ENCODE measurements around the gene VIPR2. TPM values are rescaled to one million over a fixed set of nuclear protein-coding genes. Genes with fewer than 3 reads are reported as not detected.
"Not testable (repeated sequence)": the region's sequence is repeated elsewhere in the genome, so short reads cannot be mapped to it uniquely, and the experiment has no call there.

Gene VIPR2
- total RNA-seq, 2 experiments from 2014 or later, result 0.42 to 0.50 TPM

GRCh38 chr7:159088016-159088865, 56.4 kb downstream of the VIPR2 start:
- ChIA-PET CTCF (no interaction called here), POLR2A (no interaction called here)
- ATAC-seq (no peak), DNase-seq (no peak)
- intact Hi-C loops (cut with DNase I, micrococcal nuclease), result no loop called here
- peaks cover 3% of the 10 kb centered on the region for H3K27me3 Mint-ChIP-seq
- peaks cover 4% of the 10 kb centered on the region for H3K4me1 Mint-ChIP-seq
- no peaks in the 10 kb centered on the region for H3K36me3 Mint-ChIP-seq (ENCODE audit: low read depth)
- H3K4me3 Mint-ChIP-seq, result no peak overlapping the region
- H3K9me3 Mint-ChIP-seq (ENCODE audit: low read depth), result no peaks in the 10 kb centered on the region
- no peak overlapping the region for H3K27ac Mint-ChIP-seq

DNA sequence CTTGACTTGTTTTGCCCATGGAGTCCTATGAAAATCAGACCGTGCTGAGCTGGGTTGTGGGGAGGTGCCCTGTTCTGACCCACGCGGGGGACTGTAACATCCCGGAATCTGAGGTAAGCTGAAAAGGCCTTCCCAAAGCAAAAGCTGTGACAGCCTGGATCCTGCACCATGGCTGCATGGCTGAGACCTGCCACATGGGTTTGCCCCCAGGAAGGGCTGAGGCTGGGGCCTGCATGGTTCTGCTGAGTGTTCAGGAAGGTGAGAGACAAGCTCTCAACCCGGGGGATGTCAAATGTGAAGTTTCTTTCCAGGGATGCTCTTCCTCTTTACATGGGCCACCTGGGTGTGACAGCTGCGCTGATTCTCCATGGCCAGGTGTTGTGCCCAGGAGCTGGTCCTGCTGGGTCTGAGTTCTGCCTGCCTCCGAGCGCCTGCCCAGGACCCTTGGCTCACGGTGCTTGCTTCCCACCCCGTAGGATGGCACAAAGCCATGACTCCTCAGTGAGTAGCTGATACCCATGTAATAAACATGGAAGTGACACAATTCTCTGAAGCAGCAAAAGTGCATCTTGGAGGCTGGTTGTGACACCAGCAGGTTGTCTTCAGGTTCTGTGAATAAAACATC, 58.3 kb downstream of the VIPR2 start:
- Mint-ChIP-seq H3K4me3 (no peak overlapping the region), H3K27me3 (peaks cover 3% of the 10 kb centered on the region), H3K9me3 (ENCODE audit: low read depth) (no peaks in the 10 kb centered on the region), H3K36me3 (ENCODE audit: low read depth) (no peaks in the 10 kb centered on the region), H3K27ac (no peak overlapping the region), H3K4me1 (peaks cover 4% of the 10 kb centered on the region)
- DNase-seq (no peak), ATAC-seq (no peak)
- ChIA-PET CTCF (interaction anchor here (0.8 kb wide), 1 partner anchor 10 kb away, joined by 6 read pairs; no protein-coding TSS in a partner anchor), POLR2A (no interaction called here)
- intact Hi-C loops (cut with DNase I, micrococcal nuclease), result no loop called here

GRCh38 chr7:159084069-159084801, 60.4 kb downstream of the VIPR2 start:
- DNase-seq (no peak), ATAC-seq (no peak)
- ChIA-PET CTCF (no interaction called here), POLR2A (no interaction called here)
- Mint-ChIP-seq H3K4me3 (no peak overlapping the region), H3K9me3 (ENCODE audit: low read depth) (no peaks in the 10 kb centered on the region), H3K27me3 (peaks cover 3% of the 10 kb centered on the region), H3K4me1 (peaks cover 4% of the 10 kb centered on the region), H3K27ac (peak overlapping the region; percentile 17), H3K36me3 (ENCODE audit: low read depth) (no peaks in the 10 kb centered on the region)
- intact Hi-C loops (cut with DNase I, micrococcal nuclease), result no loop called here

- Mint-ChIP-seq H3K9me3 (ENCODE audit: low read depth) (no peaks in the 10 kb centered on the region), H3K36me3 (ENCODE audit: low read depth) (no peaks in the 10 kb centered on the region), H3K27me3 (peaks cover 7% of the 10 kb centered on the region), H3K4me1 (peaks cover 4% of the 10 kb centered on the region), H3K4me3 (no peak overlapping the region), H3K27ac (no peak overlapping the region)
- intact Hi-C loops (cut with DNase I, micrococcal nuclease), result no loop called here
- no peak for ATAC-seq
- no peak for DNase-seq
- CTCF ChIA-PET, result no interaction called here
- POLR2A ChIA-PET, result no interaction called here
Measured at GRCh38 chr7:159083698-159084068, 61.0 kb downstream of the VIPR2 start.

- no peaks in the 10 kb centered on the region for H3K36me3 Mint-ChIP-seq (ENCODE audit: low read depth)
- no peaks in the 10 kb centered on the region for H3K9me3 Mint-ChIP-seq (ENCODE audit: low read depth)
- H3K4me1 Mint-ChIP-seq, result peaks cover 5% of the 10 kb centered on the region
- CTCF ChIA-PET, result interaction anchor here (0.6 kb wide), 2 partner anchors 12 to 191 kb away, joined by 3 to 5 read pairs; no protein-coding TSS in a partner anchor
- DNase-seq (no peak), ATAC-seq (no peak)
- H3K4me3 Mint-ChIP-seq, result no peak overlapping the region
- intact Hi-C loops (cut with DNase I, micrococcal nuclease), result no loop called here
- H3K27me3 Mint-ChIP-seq, result peaks cover 7% of the 10 kb centered on the region
- POLR2A ChIA-PET, result no interaction called here
- H3K27ac Mint-ChIP-seq, result no peak overlapping the region
Measured at GRCh38 chr7:159083001-159083697, 61.5 kb downstream of the VIPR2 start.

GRCh38 chr7:159082075-159082474, 62.6 kb downstream of the VIPR2 start:
- H3K4me1 Mint-ChIP-seq; DNase-seq; CTCF ChIA-PET; H3K27ac Mint-ChIP-seq; H3K27me3 Mint-ChIP-seq; ATAC-seq; H3K9me3 Mint-ChIP-seq (ENCODE audit: low read depth); H3K36me3 Mint-ChIP-seq (ENCODE audit: low read depth); H3K4me3 Mint-ChIP-seq; intact Hi-C loops (cut with DNase I, micrococcal nuclease); POLR2A ChIA-PET: not testable (repeated sequence)

DNA sequence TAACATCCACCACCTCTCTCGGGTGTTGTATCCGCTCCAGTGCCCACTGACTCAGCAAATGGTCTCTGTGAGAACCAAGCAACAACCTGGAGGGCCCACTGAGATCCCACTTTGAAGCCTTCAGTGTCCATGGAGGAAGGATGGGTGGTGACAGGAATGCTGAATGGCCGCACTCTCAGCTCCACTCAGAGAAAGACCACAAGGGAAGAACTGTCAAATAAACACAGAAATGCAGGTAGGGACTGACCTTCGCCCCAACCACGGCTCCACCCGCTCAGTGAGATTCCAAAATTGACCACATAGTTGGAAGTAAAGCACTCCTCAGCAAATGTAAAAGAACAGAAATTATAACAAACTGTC, 65.8 kb downstream of the VIPR2 start:
- no peak overlapping the region for H3K27ac Mint-ChIP-seq
- ATAC-seq (no peak), DNase-seq (no peak)
- H3K9me3 Mint-ChIP-seq (ENCODE audit: low read depth), result no peaks in the 10 kb centered on the region
- H3K4me1 Mint-ChIP-seq, result peaks cover 6% of the 10 kb centered on the region
- no peaks in the 10 kb centered on the region for H3K36me3 Mint-ChIP-seq (ENCODE audit: low read depth)
- intact Hi-C loops (cut with DNase I, micrococcal nuclease), result no loop called here
- H3K27me3 Mint-ChIP-seq, result peaks cover 4% of the 10 kb centered on the region
- H3K4me3 Mint-ChIP-seq, result no peak overlapping the region
- CTCF ChIA-PET, result no interaction called here
- POLR2A ChIA-PET, result no interaction called here

GRCh38 chr7:159078193-159078910, 66.3 kb downstream of the VIPR2 start:
- peaks cover 6% of the 10 kb centered on the region for H3K4me1 Mint-ChIP-seq
- no peak overlapping the region for H3K27ac Mint-ChIP-seq
- DNase-seq, result no peak
- no peak overlapping the region for H3K4me3 Mint-ChIP-seq
- H3K9me3 Mint-ChIP-seq (ENCODE audit: low read depth), result no peaks in the 10 kb centered on the region
- no peak for ATAC-seq
- intact Hi-C loops (cut with DNase I, micrococcal nuclease), result no loop called here
- no peaks in the 10 kb centered on the region for H3K36me3 Mint-ChIP-seq (ENCODE audit: low read depth)
- POLR2A ChIA-PET, result no interaction called here
- H3K27me3 Mint-ChIP-seq, result peaks cover 4% of the 10 kb centered on the region
- CTCF ChIA-PET, result no interaction called here

DNA sequence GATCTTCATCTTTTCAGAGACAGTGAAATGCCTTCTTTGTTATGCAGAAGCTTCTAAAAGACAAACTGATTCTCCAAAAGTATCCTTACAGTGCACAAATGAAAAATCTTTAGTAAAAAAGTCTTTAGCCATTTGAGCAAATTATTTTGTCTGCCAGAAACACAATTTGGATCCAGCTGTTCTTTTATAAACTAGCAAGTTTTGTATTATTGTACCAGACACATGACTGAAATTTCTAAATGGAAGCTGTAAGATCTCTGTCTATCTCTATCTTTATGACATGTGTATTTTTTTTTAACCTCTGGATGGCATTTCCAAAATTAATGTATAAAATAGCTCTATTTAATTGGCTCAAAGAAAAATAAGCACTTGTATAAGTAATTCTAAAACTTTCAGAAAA, 68.3 kb downstream of the VIPR2 start:
- Mint-ChIP-seq H3K36me3 (ENCODE audit: low read depth) (no peaks in the 10 kb centered on the region), H3K27ac (no peak overlapping the region), H3K4me3 (no peak overlapping the region), H3K27me3 (peaks cover 4% of the 10 kb centered on the region), H3K4me1 (peaks cover 7% of the 10 kb centered on the region), H3K9me3 (ENCODE audit: low read depth) (no peaks in the 10 kb centered on the region)
- CTCF ChIA-PET, result interaction anchor here (0.8 to 1.8 kb wide), 4 partner anchors 9 to 99 kb away, joined by 4 to 6 read pairs (median 6); no protein-coding TSS in a partner anchor
- intact Hi-C loops (cut with DNase I, micrococcal nuclease), result no loop called here
- DNase-seq (no peak), ATAC-seq (no peak)
- POLR2A ChIA-PET, result no interaction called here

GRCh38 chr7:159075563-159076238, 69.0 kb downstream of the VIPR2 start:
- intact Hi-C loops (cut with DNase I, micrococcal nuclease), result no loop called here
- POLR2A ChIA-PET, result no interaction called here
- no peaks in the 10 kb centered on the region for H3K36me3 Mint-ChIP-seq (ENCODE audit: low read depth)
- H3K9me3 Mint-ChIP-seq (ENCODE audit: low read depth), result no peaks in the 10 kb centered on the region
- peaks cover 4% of the 10 kb centered on the region for H3K27me3 Mint-ChIP-seq
- H3K4me1 Mint-ChIP-seq, result peaks cover 13% of the 10 kb centered on the region
- no peak overlapping the region for H3K4me3 Mint-ChIP-seq
- no peak for ATAC-seq
- no peak for DNase-seq
- CTCF ChIA-PET, result interaction anchor here (0.8 to 1.8 kb wide), 4 partner anchors 8 to 99 kb away, joined by 4 to 6 read pairs (median 6); no protein-coding TSS in a partner anchor
- H3K27ac Mint-ChIP-seq, result no peak overlapping the region

Measured in activated CD4-positive, alpha-beta T cell treated with anti-CD3 and anti-CD28 coated beads for 36 hours (primary cell).